ENCODE data around the gene MSRB1. TPM values are rescaled to one million over a fixed set of nuclear protein-coding genes. Genes with fewer than 3 reads are reported as not detected.
"Not testable (repeated sequence)": the region's sequence is repeated elsewhere in the genome, so short reads cannot be mapped to it uniquely, and the experiment has no call there.

Gene MSRB1
- total RNA-seq, 2 donors from 2014 or later, result 24.3 to 24.7 TPM

DNA sequence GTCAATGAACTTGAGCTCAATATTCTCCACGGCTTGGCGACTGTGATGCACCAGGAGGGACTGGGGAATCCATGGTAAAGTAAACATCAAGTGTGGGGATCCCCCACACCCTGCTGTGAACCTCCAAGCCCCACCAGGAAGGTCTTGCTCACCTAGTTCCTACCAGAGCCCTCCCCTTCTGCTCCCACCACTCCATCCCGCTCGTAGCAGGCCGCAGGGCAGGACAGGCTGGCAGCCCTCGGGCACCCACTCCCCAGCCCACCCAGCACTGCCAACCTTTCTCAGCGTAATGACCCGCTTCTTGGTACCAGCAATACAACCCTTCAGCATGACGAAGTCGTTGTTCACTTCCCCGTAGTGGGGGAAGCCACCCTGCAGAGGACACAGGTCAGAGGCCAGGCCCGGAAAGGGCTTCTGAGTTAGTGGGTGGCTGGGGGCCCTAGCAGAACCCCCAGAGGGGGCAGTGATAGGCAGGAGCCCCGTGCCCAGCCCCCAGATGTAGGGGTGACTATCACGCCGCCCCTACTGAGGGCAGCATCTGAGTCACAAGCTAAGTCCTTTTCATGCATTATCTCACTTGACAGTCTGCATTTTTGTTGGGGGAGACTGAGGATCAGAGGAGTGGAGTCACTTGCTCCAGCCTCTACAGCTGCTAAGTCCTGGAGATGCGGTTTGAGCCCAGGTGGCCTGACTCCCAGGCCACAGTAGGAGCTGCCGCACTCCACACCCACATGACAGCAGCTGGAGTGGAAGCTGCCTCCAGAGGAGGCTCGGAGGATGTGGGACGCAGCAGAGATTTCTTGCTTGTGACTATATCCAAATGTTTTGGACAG is 2.8 kb upstream of the MSRB1 start:
- H3K36me3 Mint-ChIP-seq, result no peaks in the 10 kb centered on the region
- no peaks in the 10 kb centered on the region for H3K27me3 Mint-ChIP-seq
- no peaks in the 10 kb centered on the region for H3K9me3 Mint-ChIP-seq
- H3K27ac Mint-ChIP-seq, result no peak overlapping the region
- no peak for DNase-seq (ENCODE audit: low spot score)
- H3K4me3 Mint-ChIP-seq, result no peak overlapping the region
- no peak for ATAC-seq
- H3K4me1 Mint-ChIP-seq (ENCODE audit: low read depth in 2 of 2), result peaks cover 13 to 23% of the 10 kb centered on the region in 2 donors

DNA sequence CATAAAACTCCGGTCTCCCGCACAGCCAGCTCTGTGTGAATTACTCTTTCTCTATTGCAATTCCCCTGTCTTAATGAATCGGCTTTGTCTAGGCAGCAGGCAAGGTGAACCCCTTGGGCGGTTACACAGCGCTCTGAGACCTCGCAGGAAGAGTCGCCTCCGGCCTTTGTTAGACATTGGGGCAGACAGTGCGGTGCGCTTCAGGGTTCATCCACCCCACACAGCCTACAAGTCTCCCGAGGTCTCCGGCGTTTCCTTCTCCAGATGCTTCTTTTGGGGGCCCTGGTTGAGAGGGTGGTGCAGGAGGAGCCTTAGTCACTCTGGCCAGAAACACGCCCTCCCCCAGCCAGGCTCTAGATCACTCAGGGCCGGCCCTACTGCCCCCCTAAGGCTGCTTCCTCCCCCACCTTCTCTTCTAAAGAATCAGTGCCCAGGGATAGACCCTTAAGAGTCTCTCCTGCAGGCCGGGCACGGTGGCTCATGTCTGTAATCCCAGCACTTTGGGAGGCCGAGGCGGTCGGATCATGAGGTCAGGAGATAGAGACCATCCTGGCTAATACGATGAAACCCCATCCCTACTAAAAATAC is 1.7 kb upstream of the MSRB1 start:
- Mint-ChIP-seq H3K9me3 (no peaks in the 10 kb centered on the region), H3K36me3 (no peaks in the 10 kb centered on the region), H3K27ac (peak overlapping the region; percentile 77 to 88), H3K4me3 (peak overlapping the region; percentile 87), H3K27me3 (no peaks in the 10 kb centered on the region), H3K4me1 (ENCODE audit: low read depth in 2 of 2) (peaks cover 13 to 23% of the 10 kb centered on the region in 2 donors)
- DNase-seq (ENCODE audit: low spot score) (no peak), ATAC-seq (no peak)

DNA sequence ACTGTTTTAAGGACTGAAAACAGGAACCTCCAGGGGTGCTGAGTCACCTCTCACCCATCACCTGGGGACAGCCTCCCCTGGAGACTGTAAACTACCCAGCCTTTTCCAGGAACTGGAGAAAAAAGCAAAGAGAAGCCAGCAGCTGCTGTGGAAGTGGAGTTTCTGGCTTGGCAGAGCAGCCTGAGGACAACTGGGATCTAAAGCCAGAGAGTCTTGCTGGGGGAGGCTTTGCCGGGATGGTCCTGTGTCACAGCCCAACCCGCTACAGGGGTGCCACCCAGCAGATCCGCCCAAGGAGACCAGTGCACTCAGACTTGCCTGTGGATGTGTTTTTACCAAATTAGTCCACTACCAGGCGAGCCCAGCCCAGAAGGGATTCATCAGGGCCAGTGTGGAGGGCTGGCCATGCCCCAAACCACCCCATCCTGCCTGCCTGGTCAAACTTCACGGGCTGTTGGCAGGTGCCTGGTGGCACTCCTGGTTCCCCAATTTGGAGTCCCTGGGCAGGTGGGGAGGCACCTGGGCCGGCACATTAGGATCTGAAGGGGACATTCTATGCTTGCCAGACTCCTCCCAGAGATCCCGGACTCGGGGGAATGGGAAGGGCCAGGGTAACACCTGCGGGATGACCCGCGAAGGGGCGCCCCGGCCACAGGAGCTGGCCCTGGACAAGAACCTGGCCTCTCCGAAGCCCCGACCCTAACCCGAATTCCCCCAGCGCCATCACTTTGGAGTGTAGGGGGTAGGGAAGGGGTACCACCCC is 771 bp downstream of the MSRB1 start:
- H3K4me1 Mint-ChIP-seq (ENCODE audit: low read depth in 2 of 2), result peaks cover 13 to 23% of the 10 kb centered on the region in 2 donors
- H3K27ac Mint-ChIP-seq, result peak overlapping the region; percentile 77 to 88
- ATAC-seq (no peak), DNase-seq (ENCODE audit: low spot score) (no peak)
- no peaks in the 10 kb centered on the region for H3K36me3 Mint-ChIP-seq
- H3K4me3 Mint-ChIP-seq, result peak overlapping the region; percentile 87
- H3K27me3 Mint-ChIP-seq, result no peaks in the 10 kb centered on the region
- H3K9me3 Mint-ChIP-seq, result no peaks in the 10 kb centered on the region

DNA sequence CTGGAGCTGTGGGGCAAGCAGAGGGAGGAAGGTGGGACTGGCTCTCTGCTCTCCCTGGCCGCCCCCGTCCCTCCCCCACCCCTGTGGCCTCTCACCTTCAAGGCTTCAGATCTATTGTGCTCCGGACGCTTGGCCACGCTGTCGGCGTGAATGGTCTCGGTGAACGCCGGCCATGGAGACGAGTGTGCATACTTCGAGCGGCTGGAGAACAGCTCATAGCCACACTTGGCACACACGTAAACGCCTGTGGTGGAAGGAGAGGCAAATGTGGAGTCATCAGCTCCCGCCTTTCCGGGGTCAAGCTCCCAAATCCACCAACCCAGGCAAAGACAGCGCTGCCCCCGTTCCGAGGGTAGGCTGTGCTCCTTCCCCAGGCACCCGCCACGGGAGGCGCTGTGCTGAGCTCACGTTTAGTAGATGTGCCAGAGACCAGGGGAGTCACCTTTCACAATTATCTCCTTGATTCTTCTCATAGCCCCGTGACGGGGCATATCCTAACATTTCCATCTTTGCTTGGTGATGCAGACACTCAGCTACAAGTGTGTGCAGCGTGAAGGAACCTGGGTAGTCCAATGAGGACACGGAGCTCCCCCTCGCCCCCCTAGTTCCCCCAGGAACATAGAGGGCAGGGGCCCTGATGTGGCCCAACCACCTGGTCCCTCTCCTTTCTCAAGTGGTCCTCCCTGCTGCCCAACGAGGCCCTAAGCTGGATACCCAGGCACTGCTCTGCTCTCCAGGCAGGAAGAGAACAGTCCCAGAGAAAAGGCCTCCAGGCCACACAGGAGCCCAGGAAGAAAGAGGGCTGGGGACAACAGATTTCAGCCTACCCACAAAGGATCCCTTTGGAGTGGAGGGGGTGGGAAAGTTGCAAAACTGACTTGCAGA is 1.6 kb downstream of the MSRB1 start:
- Mint-ChIP-seq H3K27ac (no peak overlapping the region), H3K4me1 (ENCODE audit: low read depth in 2 of 2) (peaks cover 13 to 23% of the 10 kb centered on the region in 2 donors), H3K4me3 (peak overlapping the region; percentile 87), H3K9me3 (no peaks in the 10 kb centered on the region), H3K27me3 (no peaks in the 10 kb centered on the region), H3K36me3 (no peaks in the 10 kb centered on the region)
- DNase-seq (ENCODE audit: low spot score), result no peak
- no peak for ATAC-seq

DNA sequence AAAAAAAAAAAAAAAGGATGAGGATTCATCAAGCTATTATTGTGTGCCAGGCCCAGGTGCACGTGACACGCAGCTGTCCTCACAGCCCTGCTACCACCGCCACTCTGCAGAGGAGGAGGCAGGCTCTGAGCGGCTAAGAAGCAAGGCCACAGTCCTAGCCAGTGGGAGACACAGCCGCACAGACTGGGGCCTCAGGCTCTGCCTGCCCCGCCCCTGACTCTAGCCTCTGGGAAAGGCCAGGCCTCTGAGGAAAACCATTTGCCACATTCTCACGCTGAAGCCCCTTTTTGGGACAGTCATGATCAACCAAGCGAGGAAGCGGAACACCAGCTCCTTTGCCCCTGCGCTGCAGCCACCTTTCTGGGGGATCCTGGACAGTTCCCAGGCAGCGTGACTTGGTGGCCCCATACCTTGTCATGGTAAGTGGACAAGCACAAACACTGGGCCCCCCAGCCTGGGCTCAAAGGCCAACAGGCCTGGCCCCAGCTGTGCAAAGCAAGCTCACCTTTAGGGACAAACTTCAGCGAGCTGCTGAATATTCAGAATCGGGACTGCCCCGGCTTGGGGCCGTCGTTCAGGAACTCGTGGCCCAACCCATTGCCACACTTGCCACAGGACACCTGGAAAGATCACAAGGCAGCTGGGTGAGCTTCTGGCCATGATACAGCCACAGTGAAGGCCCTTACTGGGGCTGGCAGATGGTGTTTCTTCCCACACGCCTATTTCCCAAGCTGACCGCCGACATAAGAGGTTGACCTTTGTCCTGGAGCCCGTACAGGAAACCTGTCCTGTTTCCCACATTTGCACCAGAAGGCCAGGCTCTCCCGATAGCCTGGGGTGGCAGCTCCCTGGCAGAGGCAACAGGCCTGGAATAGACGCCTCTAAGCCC is 2.5 kb downstream of the MSRB1 start:
- Mint-ChIP-seq H3K27ac (no peak overlapping the region), H3K4me1 (ENCODE audit: low read depth in 2 of 2) (peaks cover 13 to 23% of the 10 kb centered on the region in 2 donors)

GRCh38 chr16:1939833-1940232 is 3.2 kb downstream of the MSRB1 start:
- H3K27me3 Mint-ChIP-seq; ATAC-seq; H3K9me3 Mint-ChIP-seq; H3K4me3 Mint-ChIP-seq; H3K36me3 Mint-ChIP-seq; DNase-seq (ENCODE audit: low spot score); H3K27ac Mint-ChIP-seq: not testable (repeated sequence)
- H3K4me1 Mint-ChIP-seq (ENCODE audit: low read depth in 2 of 2), result peaks cover 13 to 23% of the 10 kb centered on the region in 2 donors

More for the DNA sequence above, 2.5 kb downstream of the MSRB1 start:
- Mint-ChIP-seq H3K9me3 (no peaks in the 10 kb centered on the region), H3K4me3 (no peak overlapping the region), H3K36me3 (no peaks in the 10 kb centered on the region), H3K27me3 (no peaks in the 10 kb centered on the region)
- no peak for ATAC-seq
- DNase-seq (ENCODE audit: low spot score), result no peak

GRCh38 chr16:1938910-1939309 is 4.1 kb downstream of the MSRB1 start:
- H3K4me3 Mint-ChIP-seq, result no peak overlapping the region
- no peaks in the 10 kb centered on the region for H3K9me3 Mint-ChIP-seq
- H3K27me3 Mint-ChIP-seq, result no peaks in the 10 kb centered on the region
- DNase-seq (ENCODE audit: low spot score), result no peak
- H3K27ac Mint-ChIP-seq, result no peak overlapping the region
- no peaks in the 10 kb centered on the region for H3K36me3 Mint-ChIP-seq
- H3K4me1 Mint-ChIP-seq (ENCODE audit: low read depth in 2 of 2), result peaks cover 9 to 14% of the 10 kb centered on the region in 2 donors
- no peak for ATAC-seq

DNA sequence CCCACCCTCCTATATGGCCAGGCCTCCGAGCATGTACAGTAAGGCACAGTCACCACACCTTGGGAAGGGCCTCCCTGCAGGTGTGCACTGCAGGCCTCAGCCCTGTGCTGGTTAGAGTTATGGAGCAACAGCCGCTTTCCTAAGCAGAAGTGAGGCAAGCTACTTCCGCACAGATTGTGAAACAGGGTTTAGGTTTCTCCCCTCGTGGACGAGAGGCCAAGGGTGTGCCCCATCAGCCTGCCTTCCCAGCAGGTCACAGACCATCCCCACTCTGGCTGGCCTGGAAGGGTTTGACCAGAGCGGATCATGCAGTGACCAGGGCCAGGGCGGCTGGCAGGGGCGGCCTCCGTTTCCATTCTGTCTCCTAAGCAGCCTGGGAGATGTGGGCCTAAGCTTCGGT is 4.7 kb downstream of the MSRB1 start:
- Mint-ChIP-seq H3K36me3 (no peaks in the 10 kb centered on the region), H3K4me3 (no peak overlapping the region)
- ATAC-seq, result no peak

DNA sequence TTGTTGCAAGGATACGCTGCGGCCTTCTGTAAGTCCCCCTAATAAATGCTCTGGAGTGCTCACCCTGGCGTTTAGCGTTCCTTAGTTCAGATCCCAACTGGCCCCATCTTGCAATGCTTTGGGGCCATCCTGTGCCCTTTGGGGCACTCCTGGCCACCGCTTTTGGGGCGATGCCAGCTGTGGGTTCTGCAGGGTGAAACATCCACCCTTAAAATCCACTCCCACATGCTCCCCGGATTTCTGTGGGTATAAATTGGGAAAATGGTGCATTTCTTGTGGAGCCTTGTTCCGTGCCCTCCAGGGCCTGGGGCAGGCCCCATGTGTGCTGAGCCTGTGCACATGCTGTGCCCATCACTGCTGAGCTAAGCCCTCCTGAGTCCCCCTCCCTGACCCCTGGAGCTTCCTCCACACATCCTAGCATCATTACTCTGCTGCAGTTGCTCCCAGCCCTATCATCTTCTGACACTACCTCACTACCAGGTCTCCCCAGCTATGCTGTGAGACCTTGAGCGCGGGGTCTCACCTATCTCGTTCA is 6.0 kb downstream of the MSRB1 start:
- Mint-ChIP-seq H3K27me3 (no peaks in the 10 kb centered on the region), H3K36me3 (no peaks in the 10 kb centered on the region), H3K4me1 (ENCODE audit: low read depth in 2 of 2) (peaks cover 3 to 4% of the 10 kb centered on the region in 2 donors), H3K27ac (no peak overlapping the region), H3K9me3 (no peaks in the 10 kb centered on the region), H3K4me3 (no peak overlapping the region)
- no peak for DNase-seq (ENCODE audit: low spot score)
- ATAC-seq, result no peak

More for the DNA sequence above, 4.7 kb downstream of the MSRB1 start:
- no peak overlapping the region for H3K27ac Mint-ChIP-seq
- DNase-seq (ENCODE audit: low spot score), result no peak
- no peaks in the 10 kb centered on the region for H3K9me3 Mint-ChIP-seq
- H3K27me3 Mint-ChIP-seq, result no peaks in the 10 kb centered on the region
- peaks cover 3 to 10% of the 10 kb centered on the region in 2 donors for H3K4me1 Mint-ChIP-seq (ENCODE audit: low read depth in 2 of 2)

GRCh38 chr16:1933097-1933661 is 9.8 kb downstream of the MSRB1 start:
- H3K27ac Mint-ChIP-seq, result no peak overlapping the region
- no peak for ATAC-seq
- peaks cover 0 to 3% of the 10 kb centered on the region in 2 donors for H3K4me1 Mint-ChIP-seq (ENCODE audit: low read depth in 2 of 2)
- no peak for DNase-seq (ENCODE audit: low spot score)
- no peaks in the 10 kb centered on the region for H3K27me3 Mint-ChIP-seq
- H3K9me3 Mint-ChIP-seq, result no peaks in the 10 kb centered on the region
- H3K36me3 Mint-ChIP-seq, result no peaks in the 10 kb centered on the region
- H3K4me3 Mint-ChIP-seq, result no peak overlapping the region

DNA sequence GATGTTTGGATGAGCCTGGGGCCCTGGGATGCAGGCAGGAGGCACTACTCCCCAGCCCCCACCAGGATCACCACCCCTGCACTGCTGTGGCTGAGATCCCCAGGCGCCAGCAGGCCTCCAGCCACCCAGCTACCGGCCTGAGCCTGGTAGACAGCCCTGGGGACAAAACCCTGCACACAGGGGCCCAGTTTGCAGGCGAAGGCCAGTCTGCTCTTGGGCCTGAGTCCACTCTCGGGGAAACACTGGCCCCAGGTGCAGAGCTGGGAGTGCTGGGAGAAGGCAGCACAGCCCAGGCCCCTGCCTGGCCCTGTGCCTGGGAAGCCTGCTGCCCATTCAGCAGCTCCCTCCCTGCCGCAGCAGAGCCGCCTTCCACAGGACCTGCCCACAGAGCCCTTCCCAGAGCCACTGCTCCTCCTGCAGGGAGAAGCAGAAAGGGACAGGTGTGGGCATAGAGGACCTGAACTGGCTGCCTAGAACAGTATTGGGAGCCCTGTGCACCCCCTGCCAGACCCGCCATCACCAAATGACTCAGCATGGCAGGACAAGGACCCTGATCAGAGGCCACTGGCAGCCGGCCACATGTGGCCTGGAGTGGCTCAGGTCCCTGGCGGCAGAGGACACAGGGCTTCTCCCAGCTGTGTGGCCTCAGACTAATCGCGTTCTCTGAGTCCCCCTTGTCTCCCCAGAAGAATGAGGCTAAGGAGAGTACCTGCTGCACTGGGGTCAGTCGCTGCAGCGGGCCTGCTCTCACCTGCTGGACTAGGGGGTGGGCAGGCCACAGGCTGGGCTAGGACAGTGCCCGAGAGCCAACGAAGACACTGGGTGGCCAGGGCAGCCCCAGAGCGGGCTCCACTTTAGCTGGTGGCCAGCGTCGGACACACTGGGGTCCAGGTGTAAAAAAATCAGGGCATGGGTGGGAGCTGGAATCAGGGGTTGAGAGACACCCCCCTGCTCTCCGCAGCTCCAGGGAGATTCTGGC is 10.7 kb downstream of the MSRB1 start:
- Mint-ChIP-seq H3K4me1 (ENCODE audit: low read depth in 2 of 2) (peaks cover 0 to 3% of the 10 kb centered on the region in 2 donors), H3K9me3 (no peaks in the 10 kb centered on the region), H3K27ac (no peak overlapping the region), H3K4me3 (no peak overlapping the region), H3K27me3 (no peaks in the 10 kb centered on the region), H3K36me3 (no peaks in the 10 kb centered on the region)
- DNase-seq (ENCODE audit: low spot score) (no peak), ATAC-seq (no peak)
